ENCODE data around the gene OR6N1.

The OR6N1 gene

DNA sequence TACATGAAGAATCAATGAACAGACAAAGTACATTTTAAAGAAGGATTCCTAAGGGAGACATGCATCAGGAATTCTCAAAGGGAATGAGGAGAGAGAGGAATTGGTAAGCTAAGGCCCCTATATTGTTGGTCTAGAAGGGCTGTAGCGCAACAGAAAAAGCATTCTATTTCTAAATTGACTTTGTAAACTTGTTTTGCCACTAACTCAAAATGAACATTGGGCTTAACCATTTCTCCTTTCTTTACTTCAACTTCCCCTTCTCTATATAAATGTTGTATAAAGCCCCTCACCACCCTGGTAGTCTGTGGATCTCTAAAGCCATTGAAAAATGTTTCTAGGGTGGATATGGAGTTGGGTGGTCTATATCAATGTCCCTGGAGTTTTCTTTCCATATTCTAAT lies 29.4 kb upstream of the OR6N1 start:
- no peak for TF ChIP-seq CTCF (IDR thresholded peaks at IDR 0.05; ENCODE audit: low read depth, low read length)

DNA sequence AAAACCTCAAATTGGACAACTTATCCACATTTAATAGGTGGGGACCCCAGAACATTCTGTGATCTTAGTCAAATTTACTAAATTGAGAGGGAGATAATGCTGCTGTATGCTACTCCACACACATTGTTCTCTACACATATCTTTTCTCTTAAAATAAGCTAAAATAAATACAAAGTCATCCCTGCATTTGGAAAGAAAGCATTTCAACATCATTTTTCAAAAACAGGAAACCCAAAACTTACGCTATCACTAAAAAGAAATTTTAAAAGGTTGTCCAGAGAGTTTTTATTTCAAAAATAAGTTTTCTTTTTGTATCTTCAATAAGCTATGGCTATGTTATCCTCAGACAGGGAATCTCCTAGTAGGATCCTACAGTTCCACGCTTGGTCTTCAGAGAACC lies 28.5 kb upstream of the OR6N1 start:
- TF ChIP-seq CTCF (IDR thresholded peaks at IDR 0.05; ENCODE audit: low read depth, low read length), result no peak
- no peak overlapping the region for H3K4me3 ChIP-seq (ENCODE audit: low read depth, low read length)

More for the DNA sequence above, 29.4 kb upstream of the OR6N1 start:
- H3K4me3 ChIP-seq (ENCODE audit: low read depth, low read length), result no peak overlapping the region

DNA sequence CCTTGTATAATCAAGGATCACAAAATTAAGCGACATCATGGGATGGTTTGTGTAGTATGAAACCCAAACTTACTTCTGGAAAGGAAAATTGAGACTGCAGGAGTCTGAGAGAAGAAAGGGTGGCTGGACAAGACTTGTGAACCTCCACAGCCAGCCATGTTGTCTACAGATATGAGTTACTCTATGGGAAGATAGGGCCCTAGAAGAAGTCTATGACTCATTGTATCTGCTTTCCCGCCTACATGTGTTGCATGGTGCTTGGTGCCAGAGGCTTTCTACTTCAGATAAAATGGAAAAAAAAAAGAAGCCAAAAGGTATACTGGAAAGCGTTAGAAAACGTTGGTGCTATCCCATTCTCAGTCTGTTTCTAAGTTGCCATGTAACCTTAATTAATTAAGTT lies 27.7 kb upstream of the OR6N1 start:
- no peak for TF ChIP-seq CTCF (IDR thresholded peaks at IDR 0.05; ENCODE audit: low read depth, low read length)
- no peak overlapping the region for H3K4me3 ChIP-seq (ENCODE audit: low read depth, low read length)

GRCh38 chr1:158798531-158798930 lies 26.5 kb upstream of the OR6N1 start:
- no peak overlapping the region for H3K4me3 ChIP-seq (ENCODE audit: low read depth, low read length)
- no peak for TF ChIP-seq CTCF (IDR thresholded peaks at IDR 0.05; ENCODE audit: low read depth, low read length)

GRCh38 chr1:158794247-158794646 lies 22.3 kb upstream of the OR6N1 start:
- no peak overlapping the region for H3K4me3 ChIP-seq (ENCODE audit: low read depth, low read length)
- no peak for TF ChIP-seq CTCF (IDR thresholded peaks at IDR 0.05; ENCODE audit: low read depth, low read length)

DNA sequence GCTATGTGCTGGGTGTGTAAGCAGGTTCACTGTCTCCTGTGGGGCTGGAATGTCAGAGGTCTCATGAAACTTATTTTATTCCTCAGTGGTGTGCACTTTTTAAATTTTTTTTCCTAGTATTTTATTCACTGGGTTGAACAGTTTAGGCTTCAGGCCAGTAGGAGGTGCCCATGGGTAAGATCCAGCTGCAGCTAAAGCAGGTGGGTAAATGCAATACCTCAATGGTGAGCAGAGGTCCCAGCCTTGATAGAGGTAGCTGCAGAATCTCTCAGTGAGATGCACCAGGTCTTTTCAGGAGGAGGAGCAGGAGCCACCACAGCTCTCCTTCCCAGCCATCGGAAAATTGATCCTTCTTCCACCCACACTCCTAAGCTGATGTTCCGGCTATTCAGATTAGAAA lies 21.6 kb upstream of the OR6N1 start:
- no peak overlapping the region for H3K4me3 ChIP-seq (ENCODE audit: low read depth, low read length)
- TF ChIP-seq CTCF (IDR thresholded peaks at IDR 0.05; ENCODE audit: low read depth, low read length), result no peak

DNA sequence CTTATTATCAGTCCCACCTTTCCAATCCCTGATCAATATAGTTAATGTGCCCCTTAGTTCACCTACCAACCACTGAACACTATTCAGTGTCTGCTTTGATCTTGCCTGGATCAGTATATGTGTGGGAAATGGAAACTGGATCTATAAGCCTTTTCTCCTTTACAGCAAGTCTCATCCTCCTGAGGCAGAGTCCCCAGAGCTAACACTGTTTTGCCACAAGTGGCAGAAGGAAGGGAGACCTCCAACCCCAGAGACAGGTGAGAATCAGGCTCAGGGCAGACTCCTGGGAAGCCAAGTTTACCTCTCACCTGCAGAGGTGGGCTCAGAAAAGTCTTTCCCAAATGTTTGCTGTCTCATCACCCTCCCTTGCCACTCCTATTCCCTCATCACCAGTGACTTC lies 9.1 kb upstream of the OR6N1 start, which contains the start of gene OR6N2:
TSS of gene OR6N2 (minus strand) at position 101 of the 400 bp plus-strand sequence. CDS start 3,569 bp downstream, outside the sequence.
- TF ChIP-seq CTCF (IDR thresholded peaks at IDR 0.05; ENCODE audit: low read depth, low read length), result no peak
- H3K4me3 ChIP-seq (ENCODE audit: low read depth, low read length), result no peak within 1 kb of the TSS

Data from WI38 (cell line).